NCI-H345 treated with DMSO at 0.1 percent for 48 hours (cell line): Measurements from ENCODE around the gene SEMA4D.

Experiments used
- DNase-seq: peaks from one replicate; lab custom pipeline; 2025; ENCODE audit not compliant: unreplicated experiment; lab: John Stamatoyannopoulos, UW

The SEMA4D gene

DNA sequence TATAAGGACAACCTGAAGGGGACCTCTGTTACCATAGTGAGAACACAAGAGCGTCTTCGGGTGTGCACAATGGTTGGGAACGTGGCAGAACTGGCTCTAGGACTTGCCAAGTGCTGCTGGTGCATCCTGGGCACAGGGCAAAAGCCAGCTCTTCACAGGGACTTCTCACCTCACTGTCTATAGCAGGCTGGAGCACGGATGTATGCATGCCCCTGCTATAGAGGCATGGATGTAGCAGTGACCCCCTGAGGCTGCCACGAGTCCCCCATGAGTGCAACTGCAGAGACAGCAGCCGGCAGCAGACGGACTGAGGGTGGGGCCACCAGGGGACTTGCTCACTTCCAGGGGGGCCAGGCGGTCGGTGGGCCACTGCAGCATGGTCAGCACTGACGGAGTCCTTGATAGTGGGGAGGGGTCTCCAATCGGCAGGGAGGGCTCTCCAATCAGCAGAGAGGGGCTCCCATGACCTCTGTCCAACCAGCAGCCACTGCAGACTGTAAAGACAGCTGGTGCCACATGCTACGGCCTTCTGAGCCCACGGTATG is 64.9 kb downstream of the SEMA4D start:
- no peak for DNase-seq

DNA sequence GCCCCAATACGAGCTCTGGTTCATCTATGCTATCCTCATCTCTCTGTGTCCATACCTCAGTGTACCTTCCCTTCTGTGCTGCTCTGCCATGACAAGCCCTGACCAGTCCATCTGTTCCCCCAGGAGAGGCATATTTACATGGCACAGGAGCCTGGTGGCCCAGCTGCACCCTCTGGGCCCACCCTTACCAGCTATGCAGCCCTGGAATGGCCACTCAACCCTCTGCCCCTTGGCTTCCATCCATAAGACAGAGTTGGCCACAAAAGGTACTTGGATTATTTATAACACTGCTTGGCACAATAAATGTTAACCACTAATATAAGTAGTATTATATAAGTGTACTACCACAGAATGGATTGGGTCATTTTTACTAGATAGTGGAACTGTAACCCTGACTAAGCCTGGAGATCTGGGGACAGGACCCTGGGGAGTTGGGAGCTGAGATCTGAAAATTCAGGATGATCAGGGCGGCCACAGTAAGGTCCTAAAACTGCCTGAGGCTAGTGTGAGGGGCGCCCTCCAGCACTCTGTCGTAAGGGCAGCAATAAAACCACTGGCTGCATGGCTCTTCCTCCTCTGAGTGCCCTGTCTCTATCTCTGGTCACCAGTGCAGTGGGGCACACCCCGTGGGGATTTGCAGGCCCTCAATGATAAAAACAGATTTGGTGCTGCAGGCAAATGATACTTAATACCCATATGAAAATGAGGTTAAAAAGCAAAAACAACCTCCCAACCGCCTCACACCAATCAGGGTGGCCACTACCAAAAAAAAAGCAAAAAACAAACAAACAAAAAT is 65.8 kb downstream of the SEMA4D start:
- DNase-seq = no peak

DNA sequence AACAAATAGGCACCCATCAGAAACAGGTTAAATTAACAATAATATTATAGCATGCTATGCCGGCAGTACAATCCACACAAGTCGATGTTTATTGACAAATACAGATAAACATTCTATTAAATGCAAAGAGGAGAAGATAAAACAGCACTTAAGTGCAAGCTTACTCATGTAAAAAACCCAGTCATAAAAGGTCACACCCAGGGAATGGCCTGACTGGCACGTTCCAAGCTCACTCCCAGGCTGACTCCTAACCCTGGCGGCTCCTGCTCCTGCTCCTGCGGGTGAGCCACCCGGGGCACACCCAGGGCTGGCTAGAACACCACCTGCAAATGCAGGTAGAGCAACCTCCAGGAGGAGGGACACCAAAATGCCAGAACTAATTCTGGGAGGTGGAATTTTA is 66.9 kb downstream of the SEMA4D start:
- no peak for DNase-seq

DNA sequence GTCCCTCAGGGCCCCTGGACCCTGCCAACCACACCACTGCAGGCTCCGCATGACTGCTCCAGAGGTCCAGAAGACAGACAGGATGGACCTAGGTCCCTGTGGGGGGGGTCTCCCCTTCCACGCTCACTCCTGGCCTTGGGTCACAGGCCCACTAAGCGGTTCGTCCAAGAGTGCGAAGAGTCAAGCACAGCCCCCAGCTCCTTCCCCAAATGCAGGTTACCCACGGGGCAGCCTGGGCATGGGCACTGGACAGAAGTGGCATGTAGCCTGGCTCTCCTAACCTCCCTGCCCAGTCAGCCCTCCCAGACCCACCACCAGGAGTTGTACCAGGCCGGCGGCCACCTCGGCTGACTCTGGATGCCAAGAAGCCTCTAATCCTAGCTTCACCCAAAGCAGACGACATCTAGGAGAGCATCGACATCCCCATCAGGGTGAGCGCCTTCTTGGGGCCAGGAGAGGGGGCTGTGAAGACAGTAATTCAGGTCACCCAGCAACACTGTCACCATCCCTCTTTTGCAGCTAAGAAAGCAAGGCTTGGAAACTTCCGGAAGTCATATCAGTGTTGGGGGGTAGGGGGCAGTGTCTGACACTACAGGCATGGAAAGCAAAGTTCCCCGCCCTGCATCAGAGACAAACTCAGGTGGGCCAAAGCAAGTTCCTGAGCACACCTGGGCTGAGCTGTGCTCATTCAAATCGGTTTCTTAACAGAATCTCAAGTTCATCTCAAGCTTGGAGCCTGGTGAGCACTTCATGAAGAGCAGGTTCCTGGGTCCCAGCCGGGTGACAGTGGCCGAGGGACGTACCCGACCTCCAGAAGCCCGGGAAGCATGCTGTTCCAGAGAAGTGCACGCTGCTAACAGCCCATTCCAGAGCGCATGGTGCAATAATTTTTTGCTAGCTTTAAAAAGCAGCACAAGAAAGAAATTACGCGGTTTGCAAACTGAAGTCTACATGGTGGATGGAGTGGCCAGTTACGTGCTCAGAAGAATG is 68.7 kb downstream of the SEMA4D start:
- DNase-seq = no peak

DNA sequence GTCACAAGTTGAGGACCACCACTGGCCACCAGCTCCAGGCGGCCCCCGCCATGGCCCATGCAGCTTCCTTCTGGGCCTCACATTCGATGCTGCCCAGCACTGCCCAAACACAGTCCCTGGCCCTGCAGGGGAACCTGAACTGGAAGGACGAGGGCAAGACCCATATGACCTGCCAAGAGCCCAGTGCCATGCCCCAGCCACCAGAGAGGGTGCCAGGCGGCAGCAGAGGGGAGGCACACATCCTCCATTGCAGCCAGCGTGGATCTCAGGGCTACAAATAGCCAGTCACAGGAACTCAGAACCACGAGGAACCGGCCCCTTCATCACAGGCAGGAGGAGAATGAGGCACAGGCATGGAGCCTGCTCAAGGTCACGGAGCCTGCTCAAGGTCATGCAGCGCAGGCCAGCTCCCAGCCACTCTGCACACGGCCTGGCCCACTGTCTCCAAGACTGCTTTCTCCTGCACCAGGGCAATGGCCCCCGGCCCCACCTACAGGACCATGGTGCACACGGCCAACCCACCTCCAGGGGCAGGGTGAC is 69.6 kb downstream of the SEMA4D start:
- DNase-seq = no peak

DNA sequence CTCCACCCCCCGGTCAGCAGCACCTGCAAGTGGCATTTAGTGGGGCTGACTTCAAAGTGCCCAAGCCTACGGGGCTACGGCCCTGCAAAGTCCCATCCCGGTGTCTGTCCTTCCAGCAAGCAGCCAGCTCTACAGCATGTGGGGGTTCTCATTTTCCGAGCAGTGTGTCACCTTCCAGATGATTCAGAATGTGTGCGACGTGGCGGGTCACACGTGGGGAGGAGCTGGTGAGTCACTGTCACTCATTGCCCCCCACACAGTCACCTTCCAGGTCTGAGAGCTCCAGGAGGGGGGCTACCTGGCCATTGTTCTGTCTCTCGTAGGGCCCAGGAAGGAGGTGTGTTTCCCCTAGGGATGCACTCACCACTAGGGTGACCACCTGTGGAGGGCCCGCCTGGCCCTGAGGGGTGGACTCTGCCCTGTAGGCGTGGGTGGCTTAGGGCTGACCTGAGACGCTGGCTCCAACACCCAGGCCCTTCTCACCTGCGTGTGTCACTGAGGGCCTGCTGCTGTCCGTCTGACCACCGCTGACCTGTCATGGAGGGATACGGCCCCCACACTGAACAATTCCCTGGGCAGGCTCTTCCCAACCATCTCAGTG is 70.2 kb downstream of the SEMA4D start:
- no peak for DNase-seq

DNA sequence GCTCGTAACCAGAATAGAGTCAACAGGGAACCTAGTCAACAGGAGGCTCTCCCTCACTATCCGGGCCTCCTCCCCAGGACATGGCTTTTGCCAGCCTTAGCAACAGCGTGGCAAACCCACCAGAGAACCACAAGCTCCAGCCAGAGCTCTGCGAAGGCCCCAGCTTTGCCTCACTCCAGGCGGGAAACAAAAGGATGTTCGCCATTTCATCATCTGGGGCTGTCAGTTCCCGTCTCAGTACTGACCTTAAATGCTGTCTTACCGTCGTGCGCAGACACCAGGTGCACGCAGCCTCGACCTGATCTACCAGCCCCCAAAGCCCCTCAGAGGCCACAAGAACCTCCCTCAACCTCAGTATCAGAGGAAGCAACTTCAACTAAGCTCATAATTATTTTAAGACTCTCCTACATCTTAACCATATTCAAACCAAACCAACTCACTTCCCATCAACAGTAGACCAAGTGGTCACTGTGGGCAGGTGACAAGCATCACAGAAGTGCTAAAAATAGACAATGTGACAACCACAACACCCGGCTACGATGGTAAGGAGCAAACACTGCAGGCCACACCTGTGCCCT is 71.4 kb downstream of the SEMA4D start:
- DNase-seq = no peak

DNA sequence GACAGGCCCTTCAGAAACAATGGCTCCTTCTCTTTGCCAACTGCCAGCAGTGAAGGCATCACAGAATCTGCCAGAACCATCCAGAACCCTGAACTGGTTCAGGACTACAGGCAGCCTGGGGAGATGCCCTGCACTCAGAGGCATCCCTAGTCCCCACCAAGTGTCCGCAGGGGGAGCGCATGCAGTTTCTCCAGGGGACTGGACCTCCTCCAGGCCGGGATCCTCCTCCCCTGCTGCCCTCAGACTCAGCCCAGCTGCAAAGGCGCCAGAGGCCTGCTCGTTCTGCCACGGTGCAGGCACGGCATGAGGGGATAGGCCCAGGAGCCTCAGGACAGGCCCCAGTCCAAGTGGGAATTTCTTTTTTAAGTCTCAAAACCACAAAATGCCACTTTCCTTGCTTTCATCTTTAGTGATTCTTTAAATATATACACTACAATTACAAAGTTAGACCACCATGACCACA is 72.0 kb downstream of the SEMA4D start:
- no peak for DNase-seq

DNA sequence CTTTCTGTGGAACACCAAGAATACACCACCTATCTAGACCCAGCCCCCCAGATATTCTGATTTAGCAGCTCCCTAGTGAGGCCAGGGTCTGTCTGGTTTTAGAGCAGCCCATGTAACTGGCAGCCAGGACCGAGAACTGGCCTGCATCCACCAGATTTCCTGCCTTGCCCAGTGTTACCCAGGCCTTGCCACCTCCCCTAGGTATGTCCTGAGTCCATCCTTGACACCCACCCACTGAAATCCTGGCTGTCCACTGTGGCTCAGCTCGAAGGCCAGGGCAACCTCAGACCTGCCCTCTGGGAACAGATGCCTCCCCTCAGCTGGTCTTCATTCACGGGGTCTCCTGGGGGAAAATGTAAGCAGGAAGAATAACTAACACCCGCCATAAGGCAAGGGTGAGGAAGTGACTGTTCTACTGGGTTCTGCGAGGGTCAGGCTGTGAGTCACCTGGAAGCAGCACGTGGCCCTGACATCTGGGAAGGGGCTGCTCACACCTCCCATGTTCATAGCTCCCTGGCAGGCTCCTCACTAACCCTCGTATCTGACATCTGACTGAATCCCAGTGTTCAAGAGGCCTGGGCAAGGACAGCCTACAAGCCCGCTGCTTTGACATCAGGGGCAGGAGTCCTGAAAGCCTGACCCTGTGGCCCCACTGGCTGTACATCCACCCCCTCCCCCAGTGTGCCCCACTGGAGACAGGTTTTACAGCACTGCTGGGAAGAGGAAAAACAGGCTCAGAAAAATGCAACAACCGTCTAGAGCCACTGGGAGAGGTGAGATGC is 72.7 kb downstream of the SEMA4D start:
- DNase-seq = no peak

DNA sequence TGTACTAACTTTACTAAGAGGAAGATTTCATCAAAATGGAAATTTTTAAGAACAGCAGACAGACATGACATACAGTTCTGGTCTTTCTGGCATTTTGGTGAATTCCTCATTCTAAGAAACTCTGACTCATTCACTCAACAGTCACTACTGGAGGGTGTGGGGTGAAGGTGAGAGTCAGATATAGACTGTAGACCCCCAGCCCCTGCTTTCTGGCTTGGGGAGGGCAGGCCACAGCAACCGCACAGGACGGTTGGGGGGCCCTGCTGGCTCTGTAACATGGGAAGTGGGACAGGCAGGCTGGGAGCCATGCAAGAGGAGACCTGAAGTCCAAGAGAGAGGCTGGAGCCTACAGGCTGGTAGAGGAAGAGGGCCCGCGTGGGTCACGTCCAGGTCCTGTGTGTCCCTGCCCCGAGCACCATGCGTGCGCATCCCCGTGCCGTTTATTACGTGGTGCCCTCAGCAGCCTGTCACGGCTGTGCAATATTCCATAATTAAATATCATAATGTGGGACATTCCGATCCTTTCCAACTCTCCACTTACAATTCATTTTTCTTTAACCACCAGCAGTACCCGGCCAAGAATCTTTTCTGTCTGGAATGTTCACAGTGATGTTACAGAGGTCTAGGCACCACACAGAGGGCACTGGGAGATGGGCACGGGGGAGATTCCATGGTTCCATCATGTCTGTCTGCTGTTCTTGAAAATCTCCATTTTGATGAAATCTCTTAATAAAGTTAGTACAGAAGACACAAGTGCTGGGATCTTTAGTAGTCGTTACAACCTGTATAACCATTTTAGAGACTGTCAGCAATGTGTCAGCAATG is 75.5 kb downstream of the SEMA4D start:
- DNase-seq = no peak

DNA sequence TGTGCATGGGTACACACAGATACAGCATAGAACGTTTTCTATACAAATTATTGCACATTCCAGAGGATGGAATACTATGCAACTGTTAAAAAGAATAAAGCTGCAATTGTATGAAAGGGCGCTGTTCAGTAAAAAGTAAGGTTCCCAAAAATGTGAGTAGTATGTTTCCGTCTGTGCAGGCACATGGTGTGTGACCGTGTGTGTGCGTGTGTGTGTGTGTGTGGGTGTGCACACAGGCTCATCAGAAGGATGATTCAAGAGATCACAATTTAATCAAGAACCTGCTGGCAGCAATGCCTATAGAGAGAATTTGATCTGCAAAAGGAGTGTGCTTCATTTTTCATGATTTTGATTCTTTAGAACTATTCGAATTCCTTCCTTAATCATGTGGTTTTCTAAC is 76.3 kb downstream of the SEMA4D start:
- no peak for DNase-seq

DNA sequence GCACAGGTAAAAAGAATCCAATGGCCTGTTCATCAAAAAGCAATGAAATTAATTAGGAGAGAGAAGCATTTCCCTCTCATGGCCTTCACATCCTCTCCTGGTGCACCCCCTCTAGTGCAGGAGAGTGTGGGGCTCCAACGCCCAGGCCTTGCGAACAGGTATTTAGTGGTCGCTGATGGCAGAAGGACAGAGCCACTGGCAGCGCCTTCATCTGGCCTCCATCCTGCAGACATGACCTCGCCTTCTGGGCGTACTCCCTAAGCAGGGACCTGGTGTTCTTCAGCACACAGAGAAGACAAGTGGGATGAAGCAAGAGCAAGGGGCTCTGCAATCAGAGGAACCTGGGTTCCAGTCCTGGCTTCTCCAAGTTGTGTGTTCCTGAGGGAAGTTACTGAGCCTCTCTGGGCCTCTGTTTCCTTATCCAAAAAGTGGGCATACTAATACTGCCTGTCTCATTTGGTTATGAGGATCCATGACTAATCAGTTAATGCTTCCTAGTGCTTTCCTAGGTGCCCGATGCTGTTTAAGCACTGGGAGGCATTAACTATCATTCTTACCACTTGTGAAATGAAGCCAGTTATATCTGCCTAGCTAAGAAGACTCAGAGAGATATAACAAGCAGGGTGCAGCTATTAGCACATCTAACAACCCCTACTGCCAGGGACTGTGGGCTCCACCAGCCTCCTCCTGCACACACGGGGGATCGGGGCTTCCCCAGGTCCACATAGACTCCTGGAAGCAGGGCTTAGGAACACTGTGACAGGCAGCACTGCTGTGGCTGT is 77.3 kb downstream of the SEMA4D start:
- no peak for DNase-seq

DNA sequence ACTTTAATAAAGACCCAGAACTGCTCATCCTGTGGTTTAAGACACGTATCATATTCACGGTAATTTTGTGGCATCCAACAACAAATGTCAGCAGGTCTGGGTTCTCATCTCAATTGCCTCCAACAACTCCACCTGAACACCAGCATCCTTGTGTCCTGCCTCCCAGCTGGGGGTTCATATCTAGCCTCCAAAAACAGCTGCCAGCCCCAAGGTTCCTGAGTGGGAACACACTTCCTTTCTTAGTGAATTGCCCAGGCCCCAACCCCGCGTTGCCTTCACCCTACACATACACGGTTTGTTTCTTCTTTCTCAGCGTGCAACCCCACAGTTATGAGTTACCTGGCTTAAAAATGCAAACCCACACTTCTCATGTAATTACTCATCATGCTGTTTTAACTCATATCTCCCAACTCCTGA is 77.9 kb downstream of the SEMA4D start:
- DNase-seq = no peak

DNA sequence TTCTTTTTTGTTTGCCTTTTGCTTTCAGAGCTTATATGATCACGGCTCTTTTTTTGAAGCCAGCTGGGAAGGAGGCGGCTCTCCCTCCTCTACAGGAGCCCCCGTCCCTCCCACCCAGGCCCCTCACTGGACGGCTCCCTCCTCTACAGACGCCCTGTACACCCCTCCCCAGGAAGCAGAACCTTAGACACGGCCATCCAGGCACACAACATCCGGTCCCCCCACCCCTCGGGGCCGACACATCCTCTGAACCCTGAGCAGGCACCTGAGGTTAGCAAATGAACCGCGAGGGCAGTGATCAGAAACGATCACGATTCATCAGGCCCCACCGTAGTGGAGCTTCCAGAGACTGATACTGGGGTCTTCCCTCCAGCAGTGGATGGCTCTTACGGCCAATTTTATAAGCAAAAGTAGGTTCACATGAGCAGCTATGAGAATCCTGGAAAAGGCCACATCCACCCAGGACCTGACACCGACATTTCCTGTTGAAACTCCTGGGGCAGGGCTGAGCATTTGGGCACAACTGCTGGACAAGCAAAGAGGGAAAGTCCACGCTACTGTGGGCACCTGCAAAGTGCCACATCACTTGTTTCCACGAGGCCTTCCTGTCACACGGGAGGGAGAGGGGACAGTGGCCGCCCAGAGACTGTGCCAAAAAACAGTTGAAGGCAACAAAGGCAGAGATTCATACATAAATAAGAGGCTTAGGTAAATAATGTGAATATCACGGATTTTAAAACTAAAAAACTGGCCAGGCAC is 78.9 kb downstream of the SEMA4D start:
- DNase-seq = no peak

DNA sequence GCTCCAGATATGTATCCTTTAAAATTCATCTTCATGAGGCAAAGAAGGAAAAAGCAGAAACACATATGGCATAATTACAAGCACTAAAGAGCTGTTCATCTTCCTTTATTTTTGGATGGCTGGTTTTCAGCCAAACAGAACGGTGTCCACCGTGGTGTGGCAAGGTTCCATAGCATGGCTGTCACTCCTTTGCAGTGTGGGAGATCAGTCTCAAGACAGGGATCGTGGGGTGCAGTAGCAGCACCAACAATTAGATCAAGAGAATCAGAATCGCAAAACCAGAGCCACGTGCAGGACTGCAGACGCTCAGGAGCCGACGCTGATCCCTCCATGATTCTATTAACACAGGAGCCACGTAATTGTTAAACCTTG is 79.5 kb downstream of the SEMA4D start:
- DNase-seq = no peak

DNA sequence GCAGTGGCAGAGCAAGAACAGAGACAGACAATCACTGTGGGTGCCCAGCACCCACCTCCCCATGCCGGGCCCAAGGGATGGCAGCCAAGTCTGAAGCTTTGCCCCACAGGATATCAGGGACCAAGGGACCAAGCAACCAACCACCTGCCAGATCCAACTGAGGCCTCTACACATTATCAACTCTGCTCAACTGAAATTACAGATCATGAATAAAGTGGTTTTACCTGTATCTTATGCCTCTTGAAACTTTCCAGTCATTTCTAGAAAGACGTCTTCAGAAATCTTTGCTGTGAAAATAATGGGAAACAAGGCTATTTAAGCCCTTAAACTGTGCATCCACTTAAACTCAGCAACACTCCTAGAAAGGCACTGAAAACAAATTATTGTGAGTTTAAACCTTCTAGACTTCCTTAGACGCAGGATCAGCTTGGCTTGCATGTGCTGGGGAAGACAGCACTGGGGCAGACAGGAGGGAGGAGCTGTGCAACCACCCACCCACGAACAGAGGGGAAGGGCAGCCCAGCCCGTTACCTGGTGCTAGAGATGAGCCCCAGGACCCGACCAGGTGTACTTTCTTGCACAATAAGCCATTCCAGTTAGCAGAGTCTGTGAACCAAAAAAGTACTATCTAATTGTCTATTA is 80.0 kb downstream of the SEMA4D start:
- DNase-seq = no peak

DNA sequence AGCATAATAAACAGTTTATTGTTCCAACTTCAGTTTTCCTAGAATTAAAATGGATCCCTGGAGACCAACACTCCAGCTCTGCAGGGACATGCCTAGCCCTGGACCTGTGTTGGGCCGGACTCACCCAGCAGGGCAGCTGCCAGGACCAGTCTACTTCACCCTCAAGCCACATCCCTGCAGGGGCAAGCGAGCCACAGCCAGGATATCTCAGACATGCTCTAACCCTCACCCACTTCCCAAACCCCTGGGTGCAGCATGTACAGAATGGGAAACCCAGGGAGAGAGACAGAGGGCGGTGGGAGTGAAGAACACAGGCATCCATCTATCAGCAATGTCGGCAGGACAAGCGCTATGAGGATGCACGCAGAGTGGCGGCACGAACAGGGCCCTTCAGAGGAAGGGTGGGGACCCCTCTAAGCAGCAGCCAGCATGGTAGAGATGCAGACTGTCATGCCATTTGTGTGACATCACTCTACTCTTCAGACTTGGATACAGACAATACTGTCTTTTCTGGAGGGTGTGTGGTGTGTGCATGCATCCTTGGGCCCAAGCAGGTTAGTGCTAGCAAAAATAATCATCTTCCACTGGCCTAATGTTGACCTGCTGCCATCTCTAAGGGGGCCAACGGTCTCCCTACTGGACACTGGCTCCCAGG is 83.1 kb downstream of the SEMA4D start:
- no peak for DNase-seq
